GM23338 (cell line): ENCODE measurements around the gene LAMC3.

Source experiments
- EZH2 ChIP-seq: fragments of 200-600 bp; sonication (generic); IDR thresholded peaks from one replicate; pipeline ENCODE4 v1.8.0; 2017; ENCODE audit warnings: antibody characterized with exemption, mild to moderate bottlenecking, low read depth; ENCODE audit not compliant: unreplicated experiment
- ZNF114 ChIP-seq: fragments of 250-450 bp; sonication (Bioruptor Pico); IDR thresholded peaks from 2 replicates; pipeline ENCODE4 v1.5.0; 2020; ENCODE audit warnings: mild to moderate bottlenecking, moderate library complexity
- TF ChIP-seq, protein P1 (sequence below), 2 experiments: fragments of 200-600 bp in 1 of 2; sonication (generic) in 1 of 2; conservative IDR thresholded peaks; 2 replicates each; pipeline versions ENCODE4 v1.5.1 to v1.6.1; 2016 to 2017; ENCODE audit warnings: antibody characterized with exemption in 2 of 2, low read depth in 2 of 2, mild to moderate bottlenecking in 2 of 2, moderate library complexity in 1 of 2

DNA sequence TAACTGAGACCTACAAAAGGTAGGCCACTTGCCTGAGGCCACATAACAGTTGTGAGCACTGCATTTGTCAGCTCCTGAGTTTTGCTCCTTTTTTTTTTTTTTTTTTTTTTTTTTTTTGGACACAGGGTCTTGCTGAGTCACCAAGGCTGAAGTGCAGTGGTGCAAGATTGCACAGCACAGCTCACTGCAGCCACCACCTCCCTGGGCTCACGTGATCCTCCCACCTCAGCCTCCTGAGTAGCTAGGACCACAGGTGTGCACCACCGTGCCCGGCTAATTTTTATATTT is 37.1 kb downstream of the LAMC3 start:
- TF ChIP-seq EZH2 = no peak
- TF ChIP-seq, protein P1, sequence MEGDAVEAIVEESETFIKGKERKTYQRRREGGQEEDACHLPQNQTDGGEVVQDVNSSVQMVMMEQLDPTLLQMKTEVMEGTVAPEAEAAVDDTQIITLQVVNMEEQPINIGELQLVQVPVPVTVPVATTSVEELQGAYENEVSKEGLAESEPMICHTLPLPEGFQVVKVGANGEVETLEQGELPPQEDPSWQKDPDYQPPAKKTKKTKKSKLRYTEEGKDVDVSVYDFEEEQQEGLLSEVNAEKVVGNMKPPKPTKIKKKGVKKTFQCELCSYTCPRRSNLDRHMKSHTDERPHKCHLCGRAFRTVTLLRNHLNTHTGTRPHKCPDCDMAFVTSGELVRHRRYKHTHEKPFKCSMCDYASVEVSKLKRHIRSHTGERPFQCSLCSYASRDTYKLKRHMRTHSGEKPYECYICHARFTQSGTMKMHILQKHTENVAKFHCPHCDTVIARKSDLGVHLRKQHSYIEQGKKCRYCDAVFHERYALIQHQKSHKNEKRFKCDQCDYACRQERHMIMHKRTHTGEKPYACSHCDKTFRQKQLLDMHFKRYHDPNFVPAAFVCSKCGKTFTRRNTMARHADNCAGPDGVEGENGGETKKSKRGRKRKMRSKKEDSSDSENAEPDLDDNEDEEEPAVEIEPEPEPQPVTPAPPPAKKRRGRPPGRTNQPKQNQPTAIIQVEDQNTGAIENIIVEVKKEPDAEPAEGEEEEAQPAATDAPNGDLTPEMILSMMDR (conservative IDR thresholded peaks at IDR 0.05; ENCODE audit: low read depth in 2 of 2) = no peak
- no peak for TF ChIP-seq ZNF114 (CRISPR knock-in tag)
